Fibroblast of lung (primary cell): ENCODE measurements around the gene NRTN.

ENCODE experiments used
- EZH2 ChIP-seq: IDR thresholded peaks from 2 replicates; pipeline ENCODE4 v1.5.1; 2012; ENCODE audit warnings: low read length, control low read depth, mild to moderate bottlenecking; ENCODE audit errors: missing control alignments
- TF ChIP-seq, protein P1 (sequence below), 2 donors: IDR thresholded peaks in 1 of 2; conservative IDR thresholded peaks in 1 of 2; 1 replicate in 1 of 2; 2 replicates in 1 of 2; pipeline ENCODE4 v1.5.1; 2011 to 2012; ENCODE audit warnings: low read length in 2 of 2, control low read depth in 1 of 2, inconsistent platforms in 1 of 2, low read depth in 1 of 2, mild to moderate bottlenecking in 1 of 2

DNA sequence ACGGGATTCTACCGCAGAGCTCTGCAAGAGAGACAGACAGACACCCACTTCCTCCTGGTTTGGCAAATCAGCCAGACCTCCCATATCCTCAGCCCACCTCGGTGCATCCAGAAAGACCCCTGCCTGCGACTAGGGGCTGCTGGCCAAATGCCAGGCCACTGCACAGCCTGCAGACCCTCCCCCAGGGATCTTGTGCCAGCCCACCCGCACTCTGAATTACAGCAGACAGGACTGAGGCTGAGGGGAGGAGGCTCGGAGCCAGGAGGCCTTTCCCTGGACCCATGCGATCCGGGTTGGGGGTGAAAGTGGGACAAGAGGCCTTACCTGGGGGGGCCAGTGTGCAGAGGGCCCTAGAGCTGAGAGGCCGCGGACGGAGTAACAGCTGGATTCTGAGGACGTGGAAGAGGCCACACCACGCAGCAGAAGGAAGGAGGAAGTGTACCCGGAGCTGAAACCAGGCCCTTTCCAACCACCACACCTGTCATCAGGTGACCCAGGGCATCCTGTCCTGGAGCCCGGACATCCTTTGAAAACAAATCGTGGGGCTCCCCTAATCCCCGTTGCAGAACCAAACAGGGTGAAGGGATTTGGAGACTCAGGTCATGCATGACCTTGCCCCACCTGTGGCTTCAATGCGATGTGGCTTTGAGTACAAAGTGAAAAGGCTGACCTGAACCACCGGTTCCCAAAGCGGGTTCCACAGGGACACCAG lies 33.6 kb downstream of the NRTN start:
- TF ChIP-seq, protein P1, sequence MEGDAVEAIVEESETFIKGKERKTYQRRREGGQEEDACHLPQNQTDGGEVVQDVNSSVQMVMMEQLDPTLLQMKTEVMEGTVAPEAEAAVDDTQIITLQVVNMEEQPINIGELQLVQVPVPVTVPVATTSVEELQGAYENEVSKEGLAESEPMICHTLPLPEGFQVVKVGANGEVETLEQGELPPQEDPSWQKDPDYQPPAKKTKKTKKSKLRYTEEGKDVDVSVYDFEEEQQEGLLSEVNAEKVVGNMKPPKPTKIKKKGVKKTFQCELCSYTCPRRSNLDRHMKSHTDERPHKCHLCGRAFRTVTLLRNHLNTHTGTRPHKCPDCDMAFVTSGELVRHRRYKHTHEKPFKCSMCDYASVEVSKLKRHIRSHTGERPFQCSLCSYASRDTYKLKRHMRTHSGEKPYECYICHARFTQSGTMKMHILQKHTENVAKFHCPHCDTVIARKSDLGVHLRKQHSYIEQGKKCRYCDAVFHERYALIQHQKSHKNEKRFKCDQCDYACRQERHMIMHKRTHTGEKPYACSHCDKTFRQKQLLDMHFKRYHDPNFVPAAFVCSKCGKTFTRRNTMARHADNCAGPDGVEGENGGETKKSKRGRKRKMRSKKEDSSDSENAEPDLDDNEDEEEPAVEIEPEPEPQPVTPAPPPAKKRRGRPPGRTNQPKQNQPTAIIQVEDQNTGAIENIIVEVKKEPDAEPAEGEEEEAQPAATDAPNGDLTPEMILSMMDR (conservative IDR thresholded peaks at IDR 0.05 in 1 of 2, IDR thresholded peaks at IDR 0.05 in 1 of 2; ENCODE audit: low read depth in 1 of 2, low read length in 2 of 2): no peak
- TF ChIP-seq EZH2: no peak
